Hepatocyte (in vitro differentiated cells): ENCODE data around the gene SLCO3A1.

ENCODE experiments used
- CTCF ChIP-seq: fragments of 200-600 bp; sonication (generic); IDR thresholded peaks from 2 replicates; pipeline ENCODE4 v1.5.1; 2016; ENCODE audit warnings: antibody characterized with exemption, mild to moderate bottlenecking; ENCODE audit not compliant: poor library complexity
- EZH2 ChIP-seq: fragments of 200-600 bp; sonication (generic); IDR thresholded peaks from 2 replicates; pipeline ENCODE4 v1.6.1; 2016; ENCODE audit warnings: antibody characterized with exemption, mild to moderate bottlenecking, borderline replicate concordance
- EZH2phosphoT487 ChIP-seq: fragments of 200-600 bp; sonication (generic); IDR thresholded peaks from one replicate; pipeline ENCODE4 v1.6.1; 2018; ENCODE audit warnings: antibody characterized with exemption, mild to moderate bottlenecking, low read depth, moderate library complexity; ENCODE audit not compliant: unreplicated experiment, severe bottlenecking

DNA sequence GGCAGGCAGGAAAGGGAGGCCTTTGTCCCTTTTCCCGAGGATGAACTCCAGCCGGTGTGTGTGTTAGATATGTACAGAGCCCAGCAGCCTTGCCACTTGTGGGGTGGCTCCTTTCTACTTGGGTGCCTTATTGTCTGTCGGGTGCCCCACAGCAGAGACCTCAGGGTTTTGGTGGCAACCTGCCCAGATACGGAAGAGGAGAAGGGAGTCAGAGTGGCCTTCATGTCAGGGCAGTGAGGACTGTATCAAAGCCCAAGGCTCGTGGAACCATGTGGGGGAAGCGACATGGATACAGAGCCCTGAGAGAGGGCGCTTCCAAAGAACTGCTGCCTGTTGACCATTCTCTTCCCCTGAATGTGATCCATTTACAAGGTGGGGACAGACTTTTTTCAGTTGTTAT lies 166.2 kb downstream of the SLCO3A1 start:
- no peak for TF ChIP-seq CTCF
- no peak for TF ChIP-seq EZH2
- no peak for TF ChIP-seq EZH2phosphoT487
